Stimulated activated CD8-positive, alpha-beta memory T cell treated with anti-CD3 and anti-CD28 coated beads, Interleukin-4, amount 100 ng/mL, for 48 hours (primary cell): ENCODE data around the gene TRIO.

Source experiments
- DNase-seq: peaks from one replicate; pipeline ENCODE4 v3.0.0-alpha.2; 2020

Gene TRIO

GRCh38 chr5:14402424-14402823 is 259.3 kb downstream of the TRIO start:
- no peak for DNase-seq

GRCh38 chr5:14404780-14405179 is 261.6 kb downstream of the TRIO start:
- no peak for DNase-seq

GRCh38 chr5:14405267-14405666 is 262.1 kb downstream of the TRIO start:
- DNase-seq = no peak

- DNase-seq = no peak
Observed at GRCh38 chr5:14405706-14406553, 262.8 kb downstream of the TRIO start.

GRCh38 chr5:14406554-14406849 is 263.4 kb downstream of the TRIO start:
- DNase-seq = no peak

GRCh38 chr5:14407051-14407450 is 263.9 kb downstream of the TRIO start:
- no peak for DNase-seq

- no peak for DNase-seq
Observed at GRCh38 chr5:14407746-14408175, 264.6 kb downstream of the TRIO start.

- DNase-seq = no peak
Observed at GRCh38 chr5:14408969-14409586, 265.9 kb downstream of the TRIO start.

GRCh38 chr5:14410068-14410393 is 266.9 kb downstream of the TRIO start:
- DNase-seq = no peak

- DNase-seq = no peak
Observed at GRCh38 chr5:14410394-14411201, 267.5 kb downstream of the TRIO start.

- DNase-seq = no peak
Observed at GRCh38 chr5:14411216-14411615, 268.1 kb downstream of the TRIO start.

GRCh38 chr5:14413331-14413750 is 270.2 kb downstream of the TRIO start:
- DNase-seq = peak; percentile 52

GRCh38 chr5:14414007-14414406 is 270.9 kb downstream of the TRIO start:
- DNase-seq = no peak

- no peak for DNase-seq
Observed at GRCh38 chr5:14414656-14415023, 271.5 kb downstream of the TRIO start.

GRCh38 chr5:14415024-14415697 is 272.0 kb downstream of the TRIO start:
- DNase-seq = peak; percentile 55

GRCh38 chr5:14415698-14416074 is 272.5 kb downstream of the TRIO start:
- DNase-seq = peak; percentile 43

GRCh38 chr5:14416621-14417275 is 273.6 kb downstream of the TRIO start:
- no peak for DNase-seq

- DNase-seq = no peak
Observed at GRCh38 chr5:14417276-14417730, 274.2 kb downstream of the TRIO start.

GRCh38 chr5:14417792-14418765 is 274.9 kb downstream of the TRIO start:
- no peak for DNase-seq

- no peak for DNase-seq
Observed at GRCh38 chr5:14419686-14420085, 276.5 kb downstream of the TRIO start.

GRCh38 chr5:14420101-14420811 is 277.1 kb downstream of the TRIO start:
- no peak for DNase-seq
